ENCODE results near the gene TLR1.
"Not testable (repeated sequence)": the region's sequence is repeated elsewhere in the genome, so short reads cannot be mapped to it uniquely, and the experiment has no call there.

TLR1 gene

GRCh38 chr4:38807462-38807861, 2.9 kb upstream of the TLR1 start:
- in situ Hi-C loops (cut with MboI; ENCODE audit: low sequenced_read_pairs) = not testable (repeated sequence)

DNA sequence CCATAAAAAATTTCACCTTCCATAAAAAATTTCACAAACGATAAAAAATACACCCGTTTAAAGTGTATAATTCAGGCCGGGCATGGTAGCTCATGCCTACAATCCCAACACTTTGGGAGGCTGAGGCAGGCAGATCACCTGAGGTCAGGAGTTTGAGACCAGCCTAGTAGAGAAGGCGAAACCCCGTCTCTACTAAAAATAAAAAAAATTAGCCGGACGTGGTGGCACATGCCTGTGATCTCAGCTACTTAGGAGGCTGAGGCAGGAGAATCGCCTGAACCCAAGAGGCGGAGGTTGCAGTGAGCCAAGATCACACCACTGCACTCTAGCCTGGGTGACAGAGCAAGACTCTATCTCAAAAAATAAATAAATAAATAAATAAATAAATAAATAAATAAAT, 1.7 kb upstream of the TLR1 start:
- in situ Hi-C loops (cut with MboI; ENCODE audit: low sequenced_read_pairs) = not testable (repeated sequence)

GRCh38 chr4:38805530-38806145, 1.0 kb upstream of the TLR1 start:
- in situ Hi-C loops (cut with MboI; ENCODE audit: low sequenced_read_pairs) = no loop called here

GRCh38 chr4:38803833-38804653, 548 bp downstream of the TLR1 start:
- in situ Hi-C loops (cut with MboI; ENCODE audit: low sequenced_read_pairs) = no loop called here

- in situ Hi-C loops (cut with MboI; ENCODE audit: low sequenced_read_pairs) = no loop called here
These were observed 1.8 kb downstream of the TLR1 start for GRCh38 chr4:38802561-38803355.

DNA sequence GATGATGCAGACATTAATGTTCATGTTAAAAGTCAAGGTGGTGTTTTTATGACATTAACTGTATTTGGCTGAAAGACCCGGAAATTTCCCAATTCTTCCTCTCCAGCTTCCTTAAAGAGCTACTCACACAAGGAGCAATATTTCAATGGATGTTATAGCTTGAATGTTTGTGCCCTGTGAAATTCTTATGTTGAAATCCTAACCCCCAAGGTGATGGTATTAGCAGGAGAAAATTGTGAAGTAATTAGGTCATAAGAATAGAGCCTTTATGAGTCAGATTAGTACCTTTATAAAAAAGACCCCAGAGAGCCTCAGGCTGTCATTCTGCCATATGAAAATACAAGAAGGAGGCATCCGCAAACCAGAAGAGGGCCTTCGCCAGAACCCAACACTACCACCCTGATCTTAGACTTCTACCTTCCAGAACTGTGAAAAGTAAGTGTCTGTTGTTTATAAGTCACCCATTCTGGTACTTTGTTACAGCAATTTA, 3.6 kb downstream of the TLR1 start:
- in situ Hi-C loops (cut with MboI; ENCODE audit: low sequenced_read_pairs) = no loop called here

DNA sequence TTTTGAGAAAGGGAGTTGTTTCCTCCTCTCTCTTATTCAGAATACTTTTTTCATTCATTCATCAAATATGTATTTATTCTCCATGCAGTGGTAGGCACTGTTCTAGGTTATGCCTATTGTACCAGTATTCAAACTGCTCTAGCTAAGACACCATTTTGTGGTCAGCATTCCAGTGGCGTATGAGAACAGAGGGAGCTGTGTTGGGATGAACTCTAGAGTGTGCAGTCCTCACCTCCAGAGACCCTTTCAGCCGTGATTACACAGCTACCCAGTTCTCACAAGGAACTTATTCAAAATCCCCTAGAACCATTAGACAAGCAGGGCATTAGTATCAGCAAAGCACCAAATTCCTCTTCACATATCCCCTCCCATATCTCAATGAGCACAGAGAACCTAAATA, 4.2 kb downstream of the TLR1 start:
- in situ Hi-C loops (cut with MboI; ENCODE audit: low sequenced_read_pairs) = no loop called here

- in situ Hi-C loops (cut with MboI; ENCODE audit: low sequenced_read_pairs) = no loop called here
These were observed 9.5 kb downstream of the TLR1 start for GRCh38 chr4:38795087-38795486.

GRCh38 chr4:38794051-38794450, 10.5 kb downstream of the TLR1 start:
- in situ Hi-C loops (cut with MboI; ENCODE audit: low sequenced_read_pairs) = no loop called here

GRCh38 chr4:38791010-38791409, 13.6 kb downstream of the TLR1 start:
- in situ Hi-C loops (cut with MboI; ENCODE audit: low sequenced_read_pairs) = no loop called here

DNA sequence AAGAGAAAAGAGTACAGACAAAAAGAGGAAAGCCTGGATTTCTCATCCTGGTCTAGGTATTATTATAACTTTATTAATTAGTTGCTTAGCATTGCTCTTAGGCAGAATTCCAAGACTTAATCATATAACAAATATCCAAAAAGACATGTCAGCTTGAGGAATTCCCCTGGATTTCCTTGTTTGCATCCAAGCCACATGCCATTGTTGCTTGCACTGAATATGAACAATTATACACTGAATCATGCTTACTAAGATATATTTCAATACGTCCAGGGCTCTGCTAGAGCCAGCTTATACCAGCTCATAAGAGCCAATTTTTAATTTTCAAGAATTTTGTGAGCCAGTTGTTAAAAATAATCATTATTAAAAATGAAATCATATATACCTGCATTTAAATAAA, 16.3 kb downstream of the TLR1 start:
- in situ Hi-C loops (cut with MboI; ENCODE audit: low sequenced_read_pairs) = no loop called here

DNA sequence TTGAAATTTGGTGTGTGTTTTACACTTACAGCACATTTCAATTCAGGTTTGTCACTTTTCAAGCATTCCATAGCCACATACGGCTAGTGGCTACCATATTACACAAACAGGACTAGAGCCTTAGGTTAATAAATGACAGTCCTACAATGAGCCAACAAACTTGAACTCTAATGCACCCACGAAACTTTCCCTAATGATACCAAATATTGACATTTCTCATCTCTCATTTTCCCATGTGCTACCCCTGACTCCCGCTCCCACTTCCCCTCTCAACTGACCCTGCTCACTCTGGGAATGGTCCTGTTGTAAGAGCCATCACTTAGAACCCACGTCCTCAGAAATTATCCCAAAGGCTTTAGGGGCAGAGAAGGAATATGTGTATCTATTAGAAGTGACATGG, 16.9 kb downstream of the TLR1 start:
- in situ Hi-C loops (cut with MboI; ENCODE audit: low sequenced_read_pairs) = no loop called here

GRCh38 chr4:38785901-38786402, 18.6 kb downstream of the TLR1 start:
- in situ Hi-C loops (cut with MboI; ENCODE audit: low sequenced_read_pairs) = no loop called here

GRCh38 chr4:38785041-38785790, 19.4 kb downstream of the TLR1 start:
- in situ Hi-C loops (cut with MboI; ENCODE audit: low sequenced_read_pairs) = no loop called here

DNA sequence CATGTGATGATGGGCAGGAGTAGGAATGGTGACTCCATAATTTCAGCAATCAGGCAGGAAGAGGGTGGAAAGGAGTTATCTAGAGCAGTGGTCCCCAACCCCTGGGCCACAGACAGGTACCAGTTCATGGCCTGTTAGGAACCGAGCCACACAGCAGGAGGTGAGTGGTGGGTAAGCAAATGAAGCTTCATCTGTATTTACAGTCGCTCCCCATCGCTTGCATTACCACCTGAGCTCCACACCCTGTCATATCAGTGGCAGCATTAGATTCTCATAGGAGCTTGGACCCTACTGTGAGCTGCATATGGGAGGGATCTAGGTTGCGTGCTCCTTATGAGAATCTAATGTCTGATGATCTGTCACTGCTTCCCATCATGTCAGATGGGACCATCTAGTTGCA, 20.4 kb downstream of the TLR1 start:
- in situ Hi-C loops (cut with MboI; ENCODE audit: low sequenced_read_pairs) = no loop called here

GRCh38 chr4:38783109-38783460, 21.5 kb downstream of the TLR1 start:
- in situ Hi-C loops (cut with MboI; ENCODE audit: low sequenced_read_pairs) = no loop called here

GRCh38 chr4:38782452-38783108, 22.0 kb downstream of the TLR1 start, which contains the start of gene TLR10:
TSS of gene TLR10 (minus strand) at chr4:38782990. CDS start at chr4:38775590, 7,400 bp downstream.
- in situ Hi-C loops (cut with MboI; ENCODE audit: low sequenced_read_pairs) = no loop called here

- in situ Hi-C loops (cut with MboI; ENCODE audit: low sequenced_read_pairs) = no loop called here
These were observed 22.7 kb downstream of the TLR1 start for GRCh38 chr4:38781854-38782261.

GRCh38 chr4:38780833-38781484, 23.6 kb downstream of the TLR1 start:
- in situ Hi-C loops (cut with MboI; ENCODE audit: low sequenced_read_pairs) = no loop called here

GRCh38 chr4:38779790-38780189, 24.8 kb downstream of the TLR1 start:
- in situ Hi-C loops (cut with MboI; ENCODE audit: low sequenced_read_pairs) = no loop called here

Data from HL-60/S4 treated with retinoic acid at 250 ng/mL for 4 days and 3 days (cell line).